Measurements from ENCODE around the gene TXNRD2. TPM values are rescaled to one million over a fixed set of nuclear protein-coding genes. Genes with fewer than 3 reads are reported as not detected.

The TXNRD2 gene
- total and polyA plus RNA-seq, 2 of the 4 experiments (the other 2 are of a cell fraction), result 15.6 to 25.7 TPM

- ChIA-PET CTCF (interaction anchor here (0.6 kb wide), 1 partner anchor 32 kb away, joined by 3 read pairs; no protein-coding TSS in a partner anchor), POLR2A (ENCODE audit: unreplicated experiment) (no interaction called here)
- Histone ChIP-seq H4K5ac (ENCODE audit: low read depth, low read length) (peak overlapping the region; percentile 92), H3K4me3 (ENCODE audit: insufficient read depth, low read depth, low read length) (no peak overlapping the region), H3K56ac (ENCODE audit: extremely low read depth, insufficient read depth, low read length) (peak overlapping the region; percentile 55; the same call in 1 of the 2 replicates), H2AFZ (replicated peaks; ENCODE audit: low read length, poor library complexity) (no peak overlapping the region), H2BK20ac (ENCODE audit: low read depth, low read length) (peak overlapping the region; percentile 40), H4K8ac (ENCODE audit: low read depth in 2 of 2, low read length in 2 of 2) (peak overlapping the region; percentile 60 to 92), H3K4ac (ENCODE audit: low read depth, low read length) (peak overlapping the region; percentile 83), H4K20me1 (ENCODE audit: insufficient read depth, low read length) (no peaks in the 10 kb centered on the region; the same call in 1 of the 2 replicates), H3K36me3 (ENCODE audit: control insufficient read depth, insufficient read depth, low read length) (0 out of 2 replicates have a peak, but pooled peaks cover 1% of the 10 kb centered on the region), H3K14ac (replicated peaks; ENCODE audit: low read depth, low read length) (peak overlapping the region; percentile 72), H2BK15ac (ENCODE audit: low read depth, low read length) (peak overlapping the region; percentile 96; the same call in 2 of the 3 replicates), H3K4me2 (ENCODE audit: low read depth, low read length) (peak overlapping the region; percentile 4; the same call in 1 of the 2 replicates), H3K9me3 (ENCODE audit: control insufficient read depth, insufficient read depth, low read length) (no peaks in the 10 kb centered on the region), H3K18ac (ENCODE audit: low read depth, low read length) (peak overlapping the region; percentile 95), H2AK5ac (ENCODE audit: low read depth, low read length) (peak overlapping the region; percentile 100), H2BK5ac (ENCODE audit: low read depth, low read length, poor library complexity, severe bottlenecking) (peak overlapping the region; percentile 79), H3K79me1 (ENCODE audit: low read depth in 1 of 2, low read length in 2 of 2) (peaks cover 0 to 53% of the 10 kb centered on the region in 2 experiments; a peak in 3 of 4 replicates), H2AK9ac (replicated peaks; ENCODE audit: low read depth, low read length, poor library complexity) (peak overlapping the region; percentile 74), H3K27me3 (ENCODE audit: control insufficient read depth, insufficient read depth, low read length) (no peaks in the 10 kb centered on the region), H3K4me1 (ENCODE audit: control insufficient read depth, insufficient read depth, low read length) (peaks cover 43% of the 10 kb centered on the region), H4K91ac (ENCODE audit: insufficient read depth, low read depth, low read length) (peak overlapping the region; percentile 99), H2BK120ac (ENCODE audit: low read depth, low read length) (peak overlapping the region; percentile 97), H3K27ac (ENCODE audit: insufficient read depth, low read length) (peak overlapping the region; percentile 87), H3K23ac (ENCODE audit: low read depth, low read length) (peak overlapping the region; percentile 69), H3K9ac (ENCODE audit: low read depth, low read length) (peak overlapping the region; percentile 37; the same call in 1 of the 2 replicates), H3K9me1 (ENCODE audit: insufficient read depth, low read length) (peaks cover 46% of the 10 kb centered on the region)
- no peak for TF ChIP-seq USF2 (IDR thresholded peaks at IDR 0.05; ENCODE audit: low read depth, low read length)
- no peak for TF ChIP-seq MXI1 (IDR thresholded peaks at IDR 0.05; ENCODE audit: borderline replicate concordance, low read depth, low read length)
- ATAC-seq (ENCODE audit: low read depth), result peak; percentile 13; the same call in 1 of the 2 replicates
- DNase-seq, result no peak
- 93% methylated on average over 10 of the region's 16 CpGs; no CpG with 5 or more reads in 1 of the 2 experiments for WGBS, 2 experiments (ENCODE audit: extremely low coverage in 2 of 2, insufficient read length in 1 of 2)
- in situ Hi-C loops (cut with MboI; ENCODE audit: low sequenced_read_pairs), result no loop called here
- no TSS peak for BruUV-seq (replicated peaks)
- intact Hi-C loops (cut with micrococcal nuclease), result no loop called here
- dilution Hi-C loops (cut with HindIII; ENCODE audit: low sequenced_read_pairs, unreplicated experiment), result no loop called here
Observed at GRCh38 chr22:19887256-19887985, 54.2 kb downstream of the TXNRD2 start.

All from IMR-90 (cell line).